GM18508 (cell line): Measurements from ENCODE around the gene NFIX.

Source experiments
- ATAC-seq: cut with Tn5 transposase; IDR thresholded peaks from one replicate; pipeline ENCODE4 v1.9.1; 2021; ENCODE audit warnings: moderate number of reproducible peaks; ENCODE audit not compliant: insufficient read depth, unreplicated experiment

Gene NFIX

GRCh38 chr19:13069415-13070359 lies 74.4 kb downstream of the NFIX start:
- no peak for ATAC-seq

GRCh38 chr19:13070425-13071140 lies 75.3 kb downstream of the NFIX start:
- no peak for ATAC-seq

DNA sequence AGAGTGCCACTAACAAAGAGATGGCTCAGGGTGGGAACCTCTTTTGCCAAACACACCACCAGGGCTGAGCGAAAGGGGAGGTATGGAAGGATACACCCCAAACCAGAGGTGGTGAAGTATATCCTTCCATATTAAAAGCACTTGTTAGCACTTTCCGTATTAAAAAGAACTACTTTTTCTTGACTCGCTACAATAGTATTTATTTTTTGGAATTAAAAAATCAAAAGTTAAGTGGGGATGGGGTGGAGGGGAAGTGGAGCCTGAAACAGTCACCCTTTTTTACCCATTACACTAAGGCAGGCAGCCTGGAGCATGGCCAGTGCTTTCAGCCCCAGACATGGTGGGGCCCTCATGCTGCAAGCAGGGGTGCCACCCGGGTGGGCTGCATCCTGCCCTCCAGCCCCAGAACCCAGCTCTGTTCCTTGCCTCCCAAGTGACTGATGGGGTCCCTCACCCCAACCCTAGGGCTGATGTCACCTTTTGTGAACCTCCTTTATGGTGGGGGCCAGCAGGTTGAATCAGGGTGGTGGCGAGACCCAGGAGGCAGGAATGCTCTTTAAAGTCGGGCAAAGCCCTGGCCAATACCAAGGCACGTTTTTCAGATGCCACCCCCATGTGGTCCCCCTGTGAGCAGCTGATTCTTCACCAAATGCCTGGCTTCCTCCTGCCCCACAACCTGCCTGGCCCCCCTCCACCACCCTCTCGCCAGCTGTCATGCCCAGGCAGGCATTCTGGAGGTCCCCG lies 76.3 kb downstream of the NFIX start:
- ATAC-seq = no peak

DNA sequence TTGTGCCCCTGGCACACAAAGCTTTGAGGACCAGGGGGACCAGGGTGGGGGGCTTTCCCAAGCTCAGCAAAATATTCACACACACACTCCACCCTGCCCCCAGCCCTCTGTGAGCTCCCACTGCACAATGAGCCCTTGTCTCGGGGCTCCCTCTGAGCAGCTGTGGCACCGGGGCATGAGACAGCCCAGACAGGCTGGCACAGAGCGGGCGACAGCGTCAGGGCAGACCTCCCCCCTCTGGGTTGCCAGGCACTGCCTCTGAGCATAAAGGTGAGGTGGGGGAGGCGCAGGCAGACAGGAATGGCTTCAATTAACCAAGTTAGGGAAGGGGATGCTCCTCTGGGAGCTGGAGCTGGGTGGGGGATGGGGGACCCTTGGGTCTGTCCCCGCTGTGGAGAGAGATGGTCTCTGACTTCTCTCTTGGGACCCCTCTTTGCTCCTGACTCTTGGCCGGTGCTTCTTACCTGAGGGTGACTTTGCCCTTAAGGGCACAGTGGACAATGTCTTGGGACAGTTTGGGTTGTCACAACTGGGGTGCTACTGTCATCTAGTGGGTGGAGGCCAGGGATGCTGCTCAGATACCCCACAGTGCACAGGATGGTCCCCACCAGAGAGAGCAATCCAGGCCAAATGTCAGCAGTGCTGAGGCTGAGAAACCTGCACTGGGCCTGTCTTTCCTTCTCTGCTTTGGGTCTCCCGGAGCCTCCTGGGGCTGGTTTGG lies 77.1 kb downstream of the NFIX start:
- no peak for ATAC-seq

- no peak for ATAC-seq
These were observed 78.0 kb downstream of the NFIX start for GRCh38 chr19:13073263-13073662.

GRCh38 chr19:13074378-13074777 lies 79.1 kb downstream of the NFIX start:
- no peak for ATAC-seq

DNA sequence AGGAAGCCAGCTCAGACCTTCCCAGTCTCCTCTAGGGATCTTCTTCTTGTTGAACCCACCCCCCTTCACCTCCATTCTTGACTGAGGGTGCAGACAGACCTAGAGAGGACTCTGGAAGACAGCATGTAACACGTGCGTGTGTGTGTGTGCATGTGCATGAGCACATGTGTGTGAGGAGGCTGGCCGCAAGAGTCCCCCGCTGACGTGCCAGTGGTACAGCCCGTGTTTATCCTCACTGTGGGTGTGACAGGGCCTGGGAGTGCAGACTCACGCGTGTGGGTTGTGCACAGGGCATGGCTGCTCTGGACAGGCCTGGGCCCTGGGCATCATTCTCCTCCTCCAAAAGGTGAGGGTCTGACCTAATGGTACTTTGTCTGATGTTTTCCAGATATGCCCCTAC lies 81.0 kb downstream of the NFIX start:
- ATAC-seq = no peak

- ATAC-seq = no peak
These were observed 81.5 kb downstream of the NFIX start for GRCh38 chr19:13076787-13077186.

DNA sequence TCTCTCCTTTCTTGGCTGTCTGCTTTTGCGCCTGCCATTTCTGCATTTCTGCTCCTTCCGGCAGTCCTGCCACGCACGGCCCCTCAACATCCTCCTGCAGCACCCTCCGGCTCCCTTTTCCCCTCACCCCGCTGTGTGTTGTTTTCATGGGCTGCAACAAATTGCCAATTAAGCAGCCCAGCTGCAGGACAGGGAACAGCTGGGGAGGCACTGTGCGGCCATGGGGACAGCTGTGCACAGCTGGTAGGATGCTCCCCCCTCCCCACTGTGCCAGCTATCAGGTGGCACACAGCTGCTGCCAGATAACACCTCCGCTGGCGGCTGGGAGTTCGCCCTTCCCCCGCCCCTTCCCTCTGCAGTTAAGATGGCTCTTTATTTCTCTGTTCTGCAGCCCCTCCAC lies 82.0 kb downstream of the NFIX start:
- no peak for ATAC-seq

DNA sequence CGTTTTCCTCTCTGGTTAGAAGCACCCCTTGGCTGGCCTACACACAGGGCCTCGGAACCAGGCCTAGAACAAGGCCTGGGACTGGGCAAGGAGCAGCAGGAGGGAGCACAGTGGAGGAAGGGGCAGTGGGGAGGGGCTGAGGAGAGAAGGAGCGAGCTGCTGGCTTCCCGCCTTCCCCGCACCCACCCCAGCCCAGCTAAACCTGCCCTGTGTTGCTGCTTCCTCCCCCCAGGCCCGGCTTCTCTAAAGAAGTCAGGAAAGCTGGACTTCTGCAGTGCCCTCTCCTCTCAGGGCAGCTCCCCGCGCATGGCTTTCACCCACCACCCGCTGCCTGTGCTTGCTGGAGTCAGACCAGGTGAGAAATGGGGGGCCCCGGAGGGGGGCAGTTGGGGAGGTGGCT lies 83.1 kb downstream of the NFIX start:
- ATAC-seq = no peak

- no peak for ATAC-seq
These were observed 83.7 kb downstream of the NFIX start for GRCh38 chr19:13078897-13079541.

DNA sequence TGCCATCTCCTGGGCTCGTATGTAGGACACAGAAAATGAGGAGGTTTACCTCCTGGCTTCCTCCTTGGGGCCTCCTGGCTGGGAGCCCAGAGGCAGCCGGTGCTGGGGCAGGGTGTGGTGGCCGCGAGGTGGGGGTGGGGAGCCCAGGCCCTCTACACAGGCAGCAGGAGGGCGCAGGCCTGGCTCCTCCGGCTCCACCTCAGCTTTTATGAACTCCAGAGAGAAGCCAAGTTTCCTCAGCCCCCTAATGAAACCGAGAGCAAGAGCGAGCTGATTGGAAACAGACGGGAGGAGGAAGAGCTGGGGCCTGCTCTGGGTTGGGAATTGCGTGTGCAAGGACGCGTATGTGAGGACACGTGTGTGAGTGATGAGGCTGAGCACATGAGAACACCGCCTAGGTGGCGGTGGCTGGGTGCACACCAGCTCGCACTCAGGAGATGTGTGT lies 84.3 kb downstream of the NFIX start:
- ATAC-seq = no peak

GRCh38 chr19:13082192-13083007 lies 87.1 kb downstream of the NFIX start:
- ATAC-seq = no peak

DNA sequence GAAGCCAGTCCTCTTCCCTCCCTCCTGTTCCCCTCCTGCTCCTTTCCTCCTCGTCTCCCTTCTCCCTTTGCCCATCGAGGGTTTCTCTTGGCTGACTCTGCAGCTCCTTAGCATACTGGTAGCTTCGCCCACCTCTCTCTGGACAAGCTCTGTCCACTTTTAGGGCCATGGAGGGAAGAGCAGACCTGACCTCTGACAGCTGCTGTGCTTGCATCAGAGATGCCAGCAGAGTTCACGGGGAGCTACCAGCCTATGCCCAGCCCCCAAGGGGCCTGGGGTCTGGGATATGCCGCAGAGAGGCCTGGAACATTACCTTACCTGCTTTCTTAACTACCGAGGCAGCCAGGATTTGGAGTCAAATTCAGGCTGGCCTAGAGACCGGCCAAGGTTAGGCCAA lies 87.7 kb downstream of the NFIX start:
- no peak for ATAC-seq

- no peak for ATAC-seq
These were observed 88.4 kb downstream of the NFIX start for GRCh38 chr19:13083627-13084026.

DNA sequence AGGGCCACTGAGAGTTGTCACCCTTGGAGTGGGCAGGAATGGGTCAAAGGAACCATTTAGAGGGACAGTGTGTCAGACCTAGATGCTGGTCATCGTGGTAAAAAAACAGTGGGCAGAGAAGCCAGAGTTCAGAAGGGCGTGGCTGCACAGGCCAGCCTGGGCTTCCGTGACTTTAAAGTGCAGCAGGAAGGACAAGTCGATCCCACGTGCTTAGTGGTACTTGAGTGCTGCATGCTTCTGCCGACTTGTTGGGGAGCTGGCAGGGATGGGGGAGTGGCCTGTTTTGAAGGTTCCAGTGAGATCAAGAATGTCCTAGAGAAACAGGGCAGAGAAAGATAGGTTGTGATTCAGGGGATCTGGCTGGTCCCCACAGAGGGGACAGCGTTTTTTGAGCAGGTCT lies 90.4 kb downstream of the NFIX start:
- ATAC-seq = no peak

DNA sequence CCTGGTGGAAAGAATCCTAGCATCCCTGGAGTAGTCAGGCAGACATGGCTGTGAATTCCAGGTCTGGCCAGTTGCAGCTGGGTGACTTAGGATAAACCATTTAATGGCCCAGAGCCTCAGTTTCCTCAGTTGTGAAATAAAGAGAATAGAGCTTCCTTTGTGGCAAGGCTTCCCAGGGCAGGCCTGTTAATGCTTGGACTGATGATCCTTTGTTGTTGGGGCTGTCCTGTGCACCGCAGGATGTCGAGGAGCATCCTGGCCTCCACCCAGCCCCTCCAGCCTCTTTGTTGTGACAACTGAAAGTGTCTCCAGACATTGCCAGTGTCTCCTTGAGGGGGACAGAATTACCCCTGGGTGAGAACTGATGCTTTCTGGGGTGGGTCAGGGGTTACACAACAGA lies 91.1 kb downstream of the NFIX start:
- ATAC-seq = no peak

- no peak for ATAC-seq
These were observed 92.0 kb downstream of the NFIX start for GRCh38 chr19:13087295-13087694.
